Measurements from ENCODE around the gene GOLGA6C.
"Not testable (repeated sequence)": the region's sequence is repeated elsewhere in the genome, so short reads cannot be mapped to it uniquely, and the experiment has no call there.

GRCh38 chr15:75258034-75258433 is at the start of gene GOLGA6C:
- TF ChIP-seq CTCF, POLR2A (IDR thresholded peaks at IDR 0.05): not testable (repeated sequence)

All from Peyer's patch (tissue), 4 donors.